HCT116 (cell line): ENCODE results near the gene RND2. TPM values are rescaled to one million over a fixed set of nuclear protein-coding genes. Genes with fewer than 3 reads are reported as not detected.

ENCODE experiments used
- ATAC-seq: fragments of 200-7000 bp; cut with Tn5 transposase; 2 replicates; pipeline ENCODE4 v1.9.1; 2020; ENCODE audit warnings: mild to moderate bottlenecking, moderate library complexity
- BruUV-seq: library from RNA; stranded (reverse); fragments of 400-500 nt; replicated peaks from 2 replicates; lab custom pipeline; 2021; lab: Mats Ljungman, UMichigan
- CTCF ChIA-PET: fragments of 300-600 bp; sonication (Branson Sonifier 250); formaldehyde crosslinking; loops from one replicate; lab custom pipeline; 2021; ENCODE audit warnings: antibody characterized with exemption; lab: Charles Lee
- POLR2A ChIA-PET: fragments of 300-600, 350-600 bp; sonication (Branson Sonifier 250); formaldehyde crosslinking; loops from one replicate; lab custom pipeline; 2021; ENCODE audit warnings: antibody characterized with exemption; lab: Charles Lee
- RAD21 ChIA-PET, 2 experiments: fragments of 300-600 bp; sonication (Branson Sonifier 250); formaldehyde crosslinking; loops; one replicate each; lab custom pipeline; 2023; ENCODE audit warnings: low total read pairs in 2 of 2; ENCODE audit not compliant: uncharacterized antibody in 2 of 2, unreplicated experiment in 2 of 2, low non-redundant PET in 1 of 2; lab: Charles Lee
- DNase-seq: peaks from one replicate; pipeline ENCODE4 v3.0.0-alpha.2; 2010; ENCODE audit warnings: low read depth, low spot score
- H2AFZ ChIP-seq: fragments of 200-600 bp; shearing (Covaris generic), sonication (generic); 2 replicates; pipeline ENCODE4 v1.6.1; 2017; ENCODE audit warnings: low read depth, mixed run types, mixed read lengths, antibody characterized with exemption, low read length; ENCODE audit not compliant: poor library complexity, severe bottlenecking
- H3K27ac ChIP-seq: 2 replicates; pipeline ENCODE4 v1.5.1; 2012; ENCODE audit warnings: low read depth, low read length
- H3K27me3 ChIP-seq: fragments of 200-600 bp; sonication (generic); 2 replicates; pipeline ENCODE4 v1.6.1; 2016; ENCODE audit warnings: mixed run types, low read length, mixed read lengths; ENCODE audit not compliant: insufficient read depth
- H3K36me3 ChIP-seq, 2 experiments: fragments of 200-500 bp in 1 of 2; fragments of 200-600 bp in 1 of 2; sonication (Bioruptor generic) in 1 of 2; sonication (generic) in 1 of 2; 2 replicates each; pipeline versions ENCODE4 v1.5.1 to v1.6.1; 2014 to 2016; ENCODE audit warnings: low read length in 2 of 2, inconsistent platforms in 1 of 2, mixed read lengths in 1 of 2, mixed run types in 1 of 2; ENCODE audit not compliant: insufficient read depth in 2 of 2, control insufficient read depth in 1 of 2
- H3K4me1 ChIP-seq, 2 experiments: fragments of 200-600 bp in 1 of 2; sonication (generic) in 1 of 2; 2 replicates each; pipeline versions ENCODE4 v1.5.1 to v1.6.1; 2012 to 2017; ENCODE audit warnings: low read length in 2 of 2, inconsistent platforms in 1 of 2, mild to moderate bottlenecking in 1 of 2, mixed read lengths in 1 of 2, mixed run types in 1 of 2, moderate library complexity in 1 of 2; ENCODE audit not compliant: insufficient read depth in 2 of 2, control insufficient read depth in 1 of 2
- H3K4me2 ChIP-seq: fragments of 200-600 bp; sonication (generic); 2 replicates; pipeline ENCODE4 v1.6.1; 2017; ENCODE audit warnings: mixed run types, low read length, mixed read lengths
- H3K4me3 ChIP-seq, 2 experiments: fragments of 200-600 bp in 1 of 2; sonication (generic) in 1 of 2; replicated peaks in 1 of 2; 2 replicates each; pipeline ENCODE4 v1.5.1; 2011 to 2016; ENCODE audit warnings: low read length in 2 of 2, control low read depth in 1 of 2, low read depth in 1 of 2, mild to moderate bottlenecking in 1 of 2, mixed read lengths in 1 of 2, mixed run types in 1 of 2
- H3K79me2 ChIP-seq: fragments of 200-600 bp; sonication (generic); 2 replicates; pipeline ENCODE4 v1.6.1; 2017; ENCODE audit warnings: mild to moderate bottlenecking, mixed run types, low read length, moderate library complexity, mixed read lengths; ENCODE audit not compliant: insufficient read depth
- H3K9ac ChIP-seq: fragments of 200-600 bp; sonication (generic); 2 replicates; pipeline ENCODE4 v1.6.1; 2016; ENCODE audit warnings: low read length, mixed read lengths
- H3K9me2 ChIP-seq: fragments of 200-600 bp; sonication (generic), shearing (Covaris generic); 2 replicates; pipeline ENCODE4 v1.6.1; 2017; ENCODE audit warnings: mixed run types, mild to moderate bottlenecking, moderate library complexity; ENCODE audit not compliant: insufficient read depth
- H3K9me3 ChIP-seq, 2 experiments: fragments of 200-500 bp in 1 of 2; fragments of 200-600 bp in 1 of 2; sonication (Bioruptor generic) in 1 of 2; sonication (generic) in 1 of 2; 2 replicates each; pipeline ENCODE4 v1.6.1; 2014 to 2017; ENCODE audit warnings: low read length in 2 of 2, mixed read lengths in 2 of 2, inconsistent platforms in 1 of 2, low read depth in 1 of 2, mild to moderate bottlenecking in 1 of 2, mixed run types in 1 of 2, moderate library complexity in 1 of 2; ENCODE audit not compliant: control insufficient read depth in 1 of 2, insufficient read depth in 1 of 2
- H4K20me1 ChIP-seq: fragments of 200-600 bp; sonication (generic), shearing (Covaris generic); 2 replicates; pipeline ENCODE4 v1.6.1; 2017; ENCODE audit warnings: mixed run types, mild to moderate bottlenecking, moderate library complexity; ENCODE audit not compliant: insufficient read depth
- FOSL1 ChIP-seq: IDR thresholded peaks from 2 replicates; pipeline ENCODE4 v1.6.1; 2012; ENCODE audit warnings: low read depth
- JUND ChIP-seq: IDR thresholded peaks from 2 replicates; pipeline ENCODE4 v1.6.1; 2012
- RAD21 ChIP-seq: IDR thresholded peaks from 2 replicates; pipeline ENCODE4 v1.6.1; 2012; ENCODE audit warnings: low read depth, mild to moderate bottlenecking
- SIN3A ChIP-seq: IDR thresholded peaks from 2 replicates; pipeline ENCODE4 v1.6.1; 2012; ENCODE audit warnings: low read depth
- SP1 ChIP-seq: IDR thresholded peaks from 2 replicates; pipeline ENCODE4 v1.6.1; 2012; ENCODE audit warnings: low read depth
- intact Hi-C: fragments of 100-400 bp; cut with micrococcal nuclease; formaldehyde crosslinking; loops from 2 replicates; pipeline ENCODE4 v1.10.0; 2022
- total RNA-seq: library from RNA; stranded (reverse); gene quantifications from one replicate; pipeline ENCODE4 v1.2.1, GENCODE V29; 2021; ENCODE audit not compliant: unreplicated experiment
- TF ChIP-seq, protein P1 (sequence below), 3 experiments: fragments of 200-600 bp in 1 of 3; sonication (generic) in 1 of 3; IDR thresholded peaks in 2 of 3; conservative IDR thresholded peaks in 1 of 3; 2 replicates each; pipeline ENCODE4 v1.5.1; 2012 to 2017; ENCODE audit warnings: low read depth in 2 of 3, low read length in 2 of 3, antibody characterized with exemption in 1 of 3, borderline replicate concordance in 1 of 3, control low read depth in 1 of 3, mild to moderate bottlenecking in 1 of 3, mixed read lengths in 1 of 3, mixed run types in 1 of 3, moderate library complexity in 1 of 3; ENCODE audit not compliant: insufficient read depth in 1 of 3

RND2 gene
- total RNA-seq, 1 experiment from 2014 or later, result 0.66 TPM

DNA sequence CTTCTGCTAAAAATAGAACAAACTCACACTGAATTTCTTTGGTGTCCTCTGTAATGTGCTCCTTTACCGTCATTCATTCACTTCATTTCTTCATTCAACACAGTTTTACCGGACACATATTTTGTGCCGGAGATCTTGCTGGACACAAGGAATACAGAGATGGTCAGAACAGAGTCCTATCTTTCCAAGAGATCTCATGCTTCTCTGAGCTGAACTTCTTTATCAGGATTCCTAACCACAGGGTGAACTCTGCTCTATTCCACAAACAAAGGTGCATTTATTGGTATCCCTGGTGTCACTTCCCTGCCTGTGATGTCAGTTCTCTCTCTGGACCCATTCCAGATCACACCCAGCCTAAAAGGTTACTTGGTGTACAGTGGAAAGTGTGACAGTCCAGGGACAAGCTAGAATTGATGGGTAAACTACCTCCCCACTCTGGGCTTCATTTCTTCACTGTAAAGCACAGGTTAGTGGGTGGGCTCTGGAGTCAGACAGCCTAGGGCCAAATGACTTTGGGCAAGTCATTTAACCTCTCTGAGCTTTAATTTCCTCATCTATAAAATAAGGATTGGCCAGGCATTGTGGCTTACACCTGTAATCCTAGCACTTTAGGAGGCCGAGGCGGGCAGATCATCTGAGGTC, 14.2 kb upstream of the RND2 start:
- no peak overlapping the region for H2AFZ ChIP-seq
- no peak overlapping the region for H3K4me3 ChIP-seq
- no peak overlapping the region for H3K27ac ChIP-seq
- ChIA-PET RAD21 (no interaction called here), POLR2A (interaction anchor here (0.7 to 1.4 kb wide), 3 partner anchors 9 to 305 kb away, joined by 3 to 4 read pairs (median 4); partner anchors contain the start of gene RPL27), CTCF (interaction anchor here (1.2 kb wide), 1 partner anchor 14 kb away, joined by 3 read pairs; the partner anchor contains the start of gene RND2)
- H3K9ac ChIP-seq, result peak overlapping the region; percentile 18
- H3K4me2 ChIP-seq, result peak overlapping the region; percentile 56
- H3K4me1 ChIP-seq, result peaks cover 13 to 40% of the 10 kb centered on the region in 2 experiments; a peak in 3 of 4 replicates
- intact Hi-C loops, result no loop called here
- no peaks in the 10 kb centered on the region for H4K20me1 ChIP-seq
- DNase-seq (peak; percentile 71), ATAC-seq (peak; percentile 41)
- H3K27me3 ChIP-seq, result no peaks in the 10 kb centered on the region
- H3K9me3 ChIP-seq, result no peaks in the 10 kb centered on the region
- no peaks in the 10 kb centered on the region for H3K36me3 ChIP-seq
- no peaks in the 10 kb centered on the region for H3K79me2 ChIP-seq
- H3K9me2 ChIP-seq, result no peaks in the 10 kb centered on the region
- BruUV-seq, result no TSS peak
- TF ChIP-seq SP1, result peak; percentile 45; the same call in 1 of the 2 replicates
- no peak for TF ChIP-seq RAD21
- TF ChIP-seq, protein P1, sequence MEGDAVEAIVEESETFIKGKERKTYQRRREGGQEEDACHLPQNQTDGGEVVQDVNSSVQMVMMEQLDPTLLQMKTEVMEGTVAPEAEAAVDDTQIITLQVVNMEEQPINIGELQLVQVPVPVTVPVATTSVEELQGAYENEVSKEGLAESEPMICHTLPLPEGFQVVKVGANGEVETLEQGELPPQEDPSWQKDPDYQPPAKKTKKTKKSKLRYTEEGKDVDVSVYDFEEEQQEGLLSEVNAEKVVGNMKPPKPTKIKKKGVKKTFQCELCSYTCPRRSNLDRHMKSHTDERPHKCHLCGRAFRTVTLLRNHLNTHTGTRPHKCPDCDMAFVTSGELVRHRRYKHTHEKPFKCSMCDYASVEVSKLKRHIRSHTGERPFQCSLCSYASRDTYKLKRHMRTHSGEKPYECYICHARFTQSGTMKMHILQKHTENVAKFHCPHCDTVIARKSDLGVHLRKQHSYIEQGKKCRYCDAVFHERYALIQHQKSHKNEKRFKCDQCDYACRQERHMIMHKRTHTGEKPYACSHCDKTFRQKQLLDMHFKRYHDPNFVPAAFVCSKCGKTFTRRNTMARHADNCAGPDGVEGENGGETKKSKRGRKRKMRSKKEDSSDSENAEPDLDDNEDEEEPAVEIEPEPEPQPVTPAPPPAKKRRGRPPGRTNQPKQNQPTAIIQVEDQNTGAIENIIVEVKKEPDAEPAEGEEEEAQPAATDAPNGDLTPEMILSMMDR (IDR thresholded peaks at IDR 0.05 in 2 of 3, conservative IDR thresholded peaks at IDR 0.05 in 1 of 3; ENCODE audit: borderline replicate concordance in 1 of 3, insufficient read depth in 1 of 3, low read depth in 2 of 3, low read length in 2 of 3), result no peak
- 0 out of 2 replicates have a peak, but pooled peaks have one; percentile 26 for TF ChIP-seq SIN3A
- TF ChIP-seq FOSL1, result peak; percentile 23; the same call in 1 of the 2 replicates
- peak; percentile 42; the same call in 1 of the 2 replicates for TF ChIP-seq JUND
- TF ChIP-seq, all 23 proteins: peak for 4
